Right renal cortex interstitium (tissue), 3 donors: ENCODE results near the gene ZNF385C. TPM values are rescaled to one million over a fixed set of nuclear protein-coding genes. Genes with fewer than 3 reads are reported as not detected.
A peak's percentile ranks its signal among the peaks of the same experiment; 100 is the strongest.
"Not testable (repeated sequence)": the region's sequence is repeated elsewhere in the genome, so short reads cannot be mapped to it uniquely, and the experiment has no call there.

Source experiments
- DNase-seq, 3 donors: peaks; one replicate each; pipeline ENCODE4 v3.0.0-alpha.2; 2013; ENCODE audit warnings: low read depth in 3 of 3, low spot score in 2 of 3
- polyA plus RNA-seq, 3 donors: library from polyadenylated mRNA; unstranded; fragments of 120-200 nt; gene quantifications; one replicate each; pipeline ENCODE4 v1.2.1, GENCODE V29; 2013; ENCODE audit not compliant: insufficient read length in 3 of 3

ZNF385C gene
- polyA plus RNA-seq, 3 donors, result 4.5 to 7.8 (median 6.1) TPM

- no peak for DNase-seq
Measured at GRCh38 chr17:42026857-42027589, 71.2 kb downstream of the ZNF385C start.

DNA sequence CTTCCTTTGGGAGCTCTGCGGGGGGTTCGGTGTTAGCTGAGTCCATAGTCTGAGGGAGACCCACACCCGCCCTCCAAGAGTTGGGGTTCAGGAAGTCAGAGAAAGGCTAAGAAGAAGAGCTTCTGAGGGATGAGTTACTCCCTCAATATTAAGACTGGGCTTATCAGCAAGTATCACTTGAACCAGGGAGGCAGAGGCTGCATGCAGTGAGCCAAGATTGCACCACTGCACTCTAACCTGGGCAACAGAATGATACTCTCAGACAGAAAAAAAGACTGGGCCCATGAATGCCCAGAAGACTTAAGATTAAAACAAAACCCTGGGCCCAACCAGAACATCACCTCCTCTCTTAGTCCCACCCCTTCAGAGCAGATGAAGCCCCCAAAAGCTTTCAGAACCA is 72.3 kb downstream of the ZNF385C start:
- no peak for DNase-seq

DNA sequence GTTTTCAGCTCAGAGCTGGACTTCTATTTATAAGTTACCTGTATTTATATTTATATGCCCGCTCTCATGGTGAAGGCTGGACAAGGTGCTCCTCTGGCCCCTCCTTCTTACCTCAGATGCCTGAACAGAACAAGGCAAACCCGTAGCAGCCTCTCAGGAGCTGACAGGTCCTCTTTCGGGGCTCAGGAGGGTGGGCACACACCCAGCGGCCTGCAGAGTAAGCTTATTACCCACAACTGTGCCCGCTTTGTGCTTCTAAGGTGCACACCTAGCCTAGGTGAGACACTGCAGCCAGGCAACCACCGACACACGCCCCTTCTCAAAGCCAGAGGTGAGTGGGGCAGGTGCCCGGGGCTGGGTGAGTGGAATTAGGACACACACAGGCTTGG is 73.1 kb downstream of the ZNF385C start:
- DNase-seq, result no peak

GRCh38 chr17:42023524-42024349 is 74.5 kb downstream of the ZNF385C start:
- no peak for DNase-seq

DNA sequence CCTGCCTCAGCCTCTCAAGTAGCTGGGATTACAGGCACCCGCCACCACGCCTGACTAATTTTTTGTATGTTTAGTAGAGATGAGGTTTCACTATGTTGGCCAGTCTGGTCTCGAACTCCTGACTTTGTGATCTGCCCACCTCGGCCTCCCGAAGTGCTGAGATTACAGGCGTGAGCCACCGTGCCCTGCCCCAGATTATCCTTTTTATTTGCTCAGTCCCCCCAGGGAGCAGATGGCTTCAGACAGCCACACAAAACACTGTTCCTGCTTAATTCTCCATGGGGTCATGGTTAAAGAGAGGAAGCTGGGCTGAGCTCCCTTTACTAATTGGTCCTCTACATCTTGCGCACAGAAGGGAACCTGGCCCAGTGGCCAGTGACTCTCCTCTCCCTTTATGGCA is 77.4 kb downstream of the ZNF385C start:
- not testable (repeated sequence) for DNase-seq

DNA sequence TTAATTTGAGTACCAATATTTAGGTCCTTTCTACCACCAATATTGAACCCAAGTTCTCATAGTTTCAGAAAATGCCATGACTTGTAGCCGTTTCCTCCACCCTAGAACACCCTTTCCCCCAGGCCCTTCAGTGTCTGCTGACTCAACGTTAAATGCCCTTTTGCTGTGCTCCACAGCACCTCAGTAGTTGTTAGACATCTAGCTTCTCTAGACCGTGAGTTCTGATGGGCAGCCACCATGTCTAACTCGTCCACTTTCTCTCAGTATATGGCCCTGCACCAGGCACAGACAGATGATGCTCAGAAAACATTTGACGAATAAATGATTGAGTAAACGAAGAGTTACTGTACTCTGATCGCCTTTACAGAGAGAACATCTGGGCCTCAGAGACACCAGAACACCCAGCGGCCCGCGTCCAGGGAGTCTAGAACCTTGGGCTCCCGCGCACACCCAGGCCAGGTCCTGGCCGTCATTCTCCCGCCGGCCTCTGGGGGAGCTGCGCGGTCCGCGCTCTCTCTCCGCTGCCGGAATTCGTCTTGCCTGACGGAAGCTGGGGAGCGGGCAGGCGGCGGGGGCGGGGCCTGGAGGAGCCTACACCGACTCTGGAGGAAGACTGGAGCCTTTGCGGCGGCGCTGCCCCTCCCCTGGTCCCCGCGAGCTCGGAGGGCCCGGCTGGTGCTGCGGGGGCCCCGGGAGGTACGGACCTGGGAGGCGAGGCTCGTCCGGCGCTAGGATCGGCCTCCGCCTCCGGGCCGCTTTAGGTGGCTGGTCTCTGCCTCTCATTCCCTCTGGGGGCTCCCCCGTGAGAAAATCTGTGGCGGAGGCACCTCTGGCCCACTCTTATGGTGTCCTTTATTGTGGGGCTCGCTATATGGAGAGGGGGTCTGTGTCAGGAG is 78.5 kb downstream of the ZNF385C start, which contains the start of gene NKIRAS2:
NKIRAS2 (plus strand) TSS at position 582 of the 896 bp plus-strand sequence. CDS start 1,488 bp downstream, outside the sequence.
- peak in 2 of 3 donors; percentile 74 to 76 for DNase-seq

DNA sequence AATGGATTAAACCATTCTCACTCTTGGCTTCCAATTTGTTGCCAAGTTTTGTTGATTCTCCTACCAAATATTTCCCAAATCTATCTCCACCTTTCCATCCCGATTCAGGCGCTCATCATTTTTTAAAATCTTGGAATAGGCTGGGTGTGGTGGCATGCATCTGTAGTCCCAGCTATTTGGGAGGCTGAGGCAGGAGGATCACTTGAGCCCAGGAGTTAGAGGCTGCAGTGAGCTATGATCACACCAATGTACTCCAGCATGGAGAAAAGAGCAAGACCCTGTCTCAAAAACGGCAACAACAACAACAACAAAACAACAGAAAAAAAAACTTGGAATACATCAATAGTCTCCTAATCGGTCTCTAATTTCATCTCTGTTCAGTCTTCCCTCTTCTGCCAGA is 79.3 kb downstream of the ZNF385C start:
- DNase-seq, result no peak

GRCh38 chr17:42018339-42018738 is 79.9 kb downstream of the ZNF385C start:
- DNase-seq, result no peak

GRCh38 chr17:42017866-42018200 is 80.4 kb downstream of the ZNF385C start:
- no peak for DNase-seq

GRCh38 chr17:42016941-42017865 is 81.1 kb downstream of the ZNF385C start, which contains the start of gene DNAJC7:
TSS of gene DNAJC7 (minus strand) at chr17:42017439. CDS start at chr17:42017416, 23 bp downstream.
- DNase-seq, result peak; percentile 78 to 87 (median 85)

- DNase-seq, result no peak
Measured at GRCh38 chr17:42016411-42016831, 81.9 kb downstream of the ZNF385C start.

GRCh38 chr17:42013740-42014139 is 84.5 kb downstream of the ZNF385C start:
- DNase-seq, result not testable (repeated sequence)

- DNase-seq, result not testable (repeated sequence)
Measured at GRCh38 chr17:42012363-42012762, 85.9 kb downstream of the ZNF385C start.

GRCh38 chr17:42010898-42011516 is 87.3 kb downstream of the ZNF385C start:
- DNase-seq, result no peak

- DNase-seq, result not testable (repeated sequence)
Measured at GRCh38 chr17:42010266-42010680, 88.0 kb downstream of the ZNF385C start.

GRCh38 chr17:42009170-42009569 is 89.1 kb downstream of the ZNF385C start:
- DNase-seq, result no peak

DNA sequence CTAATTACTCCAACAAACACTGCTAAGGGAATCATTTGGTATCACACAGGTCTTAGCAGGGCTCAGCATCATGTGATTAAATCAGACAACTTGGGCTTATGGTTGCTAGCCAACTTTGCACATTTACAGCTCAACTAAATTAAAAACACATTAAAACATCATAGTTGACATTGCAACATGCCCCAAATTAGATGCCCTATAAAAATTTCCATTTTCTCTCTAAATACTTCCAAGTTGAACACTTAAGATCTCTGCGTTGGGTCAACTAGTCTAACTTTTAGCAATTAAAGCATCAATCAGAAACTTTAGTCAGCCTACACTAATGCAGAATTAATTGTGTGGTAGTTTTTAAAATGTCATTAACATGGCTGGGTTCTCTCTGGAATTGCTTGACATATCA is 93.1 kb downstream of the ZNF385C start:
- no peak for DNase-seq

DNA sequence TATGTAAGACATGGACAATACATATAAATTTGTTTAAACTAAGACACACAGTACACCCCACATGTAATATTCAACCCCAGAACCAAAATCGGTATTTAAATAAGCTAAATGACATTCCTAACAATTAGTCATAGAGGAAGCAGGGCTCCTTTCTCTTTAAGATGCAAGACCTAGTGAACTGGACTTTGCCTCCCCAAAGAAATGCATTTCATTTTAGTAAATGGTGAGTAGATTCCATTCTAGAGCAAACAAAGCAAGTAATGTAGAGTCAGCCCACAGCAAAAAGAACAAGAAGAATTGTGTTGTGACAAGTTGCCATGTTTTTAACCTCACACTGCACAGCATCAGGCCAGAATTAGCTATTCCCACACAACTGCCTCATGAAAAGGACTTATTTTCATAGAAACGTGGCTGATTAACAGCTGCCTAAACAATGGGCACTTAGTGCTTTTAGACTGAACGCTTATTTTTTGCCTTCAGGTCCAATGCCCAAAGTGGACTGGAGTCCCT is 95.4 kb downstream of the ZNF385C start:
- DNase-seq, result no peak
